Measurements from ENCODE around the gene EGFLAM.

The EGFLAM gene

DNA sequence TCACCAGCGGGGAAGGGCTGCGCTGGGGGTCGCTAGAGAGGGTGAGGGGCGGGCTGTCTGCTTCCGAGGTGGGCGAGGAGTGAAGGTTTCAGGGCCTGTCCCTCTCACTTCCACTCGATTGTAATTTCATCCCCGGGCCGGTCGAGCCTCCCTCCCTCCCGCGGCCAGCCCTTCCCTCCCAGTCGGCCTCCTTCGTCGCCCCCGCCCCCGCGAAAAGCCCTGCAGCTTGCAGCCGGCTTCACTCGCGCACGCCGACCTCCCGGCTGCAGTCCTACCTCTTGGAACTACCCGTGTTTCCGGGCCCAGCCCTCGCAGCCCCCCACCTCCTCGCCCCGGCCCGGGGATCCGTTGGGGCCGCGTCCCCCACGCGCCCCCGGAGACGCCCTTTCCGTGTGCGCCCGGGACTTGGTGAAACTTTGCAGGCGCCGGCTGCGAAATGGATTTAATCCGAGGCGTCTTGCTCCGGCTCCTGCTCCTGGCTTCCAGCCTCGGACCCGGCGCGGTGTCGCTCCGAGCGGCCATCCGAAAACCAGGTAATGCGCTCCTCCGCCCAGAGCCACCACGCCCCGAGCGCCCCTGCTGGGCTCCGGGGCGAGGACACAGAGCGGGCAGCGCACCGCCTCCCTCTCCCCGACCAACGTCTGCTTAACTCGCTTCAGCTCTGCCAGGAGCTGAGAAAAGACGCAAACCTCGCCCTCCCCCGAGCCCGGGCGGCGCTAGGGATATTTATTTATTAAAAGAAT lies at the start of gene EGFLAM:
Gene EGFLAM, plus strand, starts transcription at position 241 of the 743 bp plus-strand sequence. Its CDS starts 196 bp downstream, at position 437.
- no peak for DNase-seq (ENCODE audit: low read depth in 2 of 2)

DNA sequence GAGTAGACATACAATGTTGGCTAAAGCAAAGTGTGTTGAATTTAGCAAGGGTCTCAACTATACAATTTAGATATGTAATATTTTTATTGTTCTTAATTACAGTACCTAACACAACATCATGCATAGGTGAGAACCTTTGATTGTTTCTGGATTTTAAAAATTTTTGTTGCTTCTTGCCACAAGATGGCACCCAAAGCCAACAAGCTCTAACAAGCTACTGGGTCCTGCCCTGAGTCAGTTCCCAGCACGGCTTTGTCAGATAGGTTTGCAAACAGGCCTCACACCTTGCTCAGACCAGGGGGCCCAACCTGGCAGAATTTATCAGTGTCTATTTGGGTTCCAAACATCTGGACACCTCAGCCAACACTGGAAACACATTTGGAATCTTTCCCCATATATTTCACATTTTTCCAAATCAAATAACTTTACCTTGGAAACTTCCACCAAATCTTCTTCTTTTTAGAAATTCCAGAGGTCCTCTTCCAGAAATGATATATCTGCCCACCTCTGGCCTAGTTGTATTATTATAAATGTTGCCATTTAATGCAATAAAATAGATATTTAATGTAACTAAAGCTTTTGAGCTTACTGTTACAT lies 49.5 kb upstream of the EGFLAM start:
- no peak for DNase-seq (ENCODE audit: low read depth in 2 of 2)

DNA sequence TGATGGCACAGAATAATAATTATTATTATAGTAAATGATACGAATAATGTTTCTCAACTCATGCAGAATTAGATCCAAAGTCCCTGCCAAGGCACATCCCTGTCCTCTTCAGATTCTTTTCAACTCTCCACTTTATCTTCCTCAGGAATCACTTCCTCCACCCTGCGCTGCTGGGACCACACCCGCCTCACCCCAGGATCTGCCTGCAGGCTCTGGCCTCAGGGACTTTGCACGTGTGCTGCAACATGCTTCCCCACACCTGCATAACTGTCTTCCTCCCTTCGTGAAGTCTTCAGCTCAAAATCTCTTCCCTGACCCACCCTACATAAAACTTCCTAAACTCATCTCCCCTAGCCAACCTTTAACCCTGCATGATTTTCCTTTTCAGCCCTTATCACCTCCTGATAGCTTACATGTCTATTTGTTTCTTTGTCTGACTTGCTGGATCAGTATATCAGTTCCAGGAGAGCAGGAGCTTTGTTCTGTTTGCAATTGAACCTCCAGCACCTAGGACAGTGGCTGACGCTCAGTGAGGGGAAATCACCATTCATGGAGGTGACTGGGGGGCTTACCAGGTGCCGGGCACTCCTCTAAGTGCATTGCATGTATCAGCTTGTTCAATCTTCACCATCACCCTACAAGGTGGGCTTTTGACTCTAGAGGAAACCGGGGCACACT lies 47.5 kb upstream of the EGFLAM start:
- no peak for DNase-seq (ENCODE audit: low read depth in 2 of 2)

DNA sequence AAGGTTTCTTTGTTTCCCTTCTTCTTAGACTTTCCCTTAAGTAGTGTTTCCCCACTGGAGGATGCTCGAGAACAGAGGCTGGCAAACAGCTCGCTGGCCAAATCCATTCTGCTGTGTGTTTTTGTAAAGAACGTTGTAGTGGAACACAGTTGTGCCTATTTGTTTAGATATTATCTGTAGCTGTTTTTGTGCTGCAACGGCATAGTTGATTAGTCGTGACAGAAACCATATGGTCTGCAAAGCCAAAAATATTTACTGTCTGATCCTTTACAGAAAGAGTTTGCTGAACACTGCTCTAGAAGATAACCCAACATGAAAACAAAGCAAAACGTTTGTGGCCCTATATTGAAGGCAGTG lies 47.0 kb upstream of the EGFLAM start:
- no peak for DNase-seq (ENCODE audit: low read depth in 2 of 2)

DNA sequence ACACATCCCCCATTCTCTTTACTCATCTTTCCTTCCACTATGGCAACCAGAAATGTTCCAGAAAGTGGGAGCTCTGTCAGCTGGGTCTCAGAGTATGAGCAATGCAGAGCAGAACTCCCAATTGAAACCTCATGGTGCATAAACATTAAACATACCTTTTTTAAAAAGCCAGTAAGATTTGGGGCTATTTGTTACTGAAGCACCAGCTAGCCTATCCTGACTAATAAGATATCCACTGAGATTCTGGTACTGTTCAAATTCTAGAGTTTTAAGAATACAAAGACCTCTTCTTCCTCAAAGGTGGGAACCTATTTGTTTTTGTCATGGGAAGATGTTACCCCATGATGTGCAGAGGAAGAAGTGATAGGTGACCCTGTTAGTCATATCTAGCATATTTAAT lies 46.1 kb upstream of the EGFLAM start:
- no peak for DNase-seq (ENCODE audit: low read depth in 2 of 2)

DNA sequence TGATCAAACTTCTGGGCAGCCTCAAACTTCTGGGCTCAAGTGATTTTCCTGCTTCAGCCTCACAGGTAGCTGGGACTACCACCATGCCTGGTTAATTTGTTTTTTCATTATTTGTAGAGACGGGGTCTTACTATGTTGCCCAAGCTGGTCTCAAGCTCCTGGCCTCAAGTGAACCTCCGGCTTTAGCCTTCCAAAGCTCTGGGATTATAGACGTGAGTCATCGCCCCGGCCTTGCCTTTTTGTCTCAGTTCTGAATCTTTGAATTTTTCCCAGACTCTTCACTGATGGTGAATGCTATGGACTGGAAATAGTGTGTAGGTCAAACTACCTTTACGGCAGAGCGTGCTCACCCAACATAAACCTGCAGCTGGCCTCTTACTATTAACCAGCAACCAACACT lies 32.3 kb upstream of the EGFLAM start:
- DNase-seq (ENCODE audit: low read depth in 2 of 2): no peak

DNA sequence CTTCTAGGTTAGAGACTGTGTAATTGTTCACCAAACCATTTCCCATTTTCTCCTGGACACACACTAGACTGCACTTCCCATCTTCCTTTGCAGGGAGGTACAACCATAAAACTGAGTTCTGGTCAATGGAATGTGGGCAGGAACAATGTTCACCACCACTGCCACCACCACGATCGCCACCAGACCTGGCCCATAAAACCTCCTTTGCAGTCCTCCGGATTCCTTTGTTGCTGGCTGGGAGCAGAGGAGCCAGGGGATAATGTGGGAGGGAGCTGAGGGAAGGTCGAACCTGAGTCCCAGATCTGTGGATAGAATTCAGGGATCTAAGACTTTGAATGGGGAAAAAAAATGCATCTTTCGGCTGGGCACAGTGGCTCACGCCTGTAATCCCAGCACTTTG lies 29.4 kb upstream of the EGFLAM start:
- DNase-seq (ENCODE audit: low read depth in 2 of 2): no peak

DNA sequence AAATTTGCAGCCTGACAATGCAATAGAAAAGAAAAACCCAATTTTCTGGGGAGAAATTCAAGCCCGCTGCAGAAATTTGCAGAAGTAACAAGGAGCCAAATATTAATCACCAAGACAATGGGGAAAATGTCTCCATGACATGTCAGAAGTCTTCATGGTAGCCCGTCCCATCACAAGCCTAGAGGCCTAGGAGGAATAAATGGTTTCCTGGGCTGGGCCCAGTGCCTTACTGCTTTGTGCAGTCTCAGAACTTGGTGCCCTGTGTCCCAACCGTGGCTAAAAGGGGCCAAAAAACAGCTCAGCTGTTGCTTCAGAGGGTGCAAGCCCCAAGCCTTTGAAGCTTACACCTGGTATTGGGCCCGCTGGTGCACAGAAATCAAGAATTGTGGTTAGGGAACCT lies 23.6 kb upstream of the EGFLAM start:
- DNase-seq (ENCODE audit: low read depth in 2 of 2): no peak

DNA sequence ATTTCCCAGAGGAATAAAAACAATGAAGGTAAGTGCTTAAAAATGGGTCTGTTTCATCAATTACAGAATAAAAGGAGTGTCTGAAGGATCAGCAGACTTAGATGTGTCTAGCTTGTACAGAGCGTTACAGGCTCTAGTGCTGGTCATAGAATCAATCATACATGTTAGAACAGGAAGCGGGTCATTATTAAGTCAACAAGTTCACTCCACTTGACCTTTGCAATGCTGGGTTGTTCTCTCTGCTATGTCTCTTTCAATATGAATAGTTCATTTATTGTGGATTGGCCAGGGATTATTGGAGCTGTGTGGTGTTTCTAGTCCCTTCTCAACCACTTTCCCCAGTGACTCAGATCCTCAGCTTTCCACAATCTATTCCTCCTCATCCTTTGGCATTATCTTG lies 20.7 kb upstream of the EGFLAM start:
- no peak for DNase-seq (ENCODE audit: low read depth in 2 of 2)

DNA sequence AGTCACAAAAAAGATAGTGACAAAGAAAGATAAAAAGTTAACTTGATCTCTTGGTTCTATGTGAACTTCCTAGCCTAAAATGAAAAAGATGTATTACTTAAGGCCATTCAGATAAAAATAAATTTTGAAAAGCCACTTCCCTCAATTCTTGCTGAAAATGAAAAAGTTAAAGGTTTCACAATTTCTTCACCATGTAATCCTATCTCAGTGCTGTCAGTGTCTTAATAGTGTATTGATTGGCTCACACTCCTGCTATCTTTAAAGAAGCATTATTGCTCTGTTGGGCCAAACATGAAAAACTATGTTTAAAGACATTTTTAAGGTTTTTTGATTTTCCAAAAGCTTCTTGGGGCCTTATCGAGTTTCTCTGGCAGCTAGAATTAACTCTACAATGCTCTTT lies 18.1 kb upstream of the EGFLAM start:
- no peak for DNase-seq (ENCODE audit: low read depth in 2 of 2)

DNA sequence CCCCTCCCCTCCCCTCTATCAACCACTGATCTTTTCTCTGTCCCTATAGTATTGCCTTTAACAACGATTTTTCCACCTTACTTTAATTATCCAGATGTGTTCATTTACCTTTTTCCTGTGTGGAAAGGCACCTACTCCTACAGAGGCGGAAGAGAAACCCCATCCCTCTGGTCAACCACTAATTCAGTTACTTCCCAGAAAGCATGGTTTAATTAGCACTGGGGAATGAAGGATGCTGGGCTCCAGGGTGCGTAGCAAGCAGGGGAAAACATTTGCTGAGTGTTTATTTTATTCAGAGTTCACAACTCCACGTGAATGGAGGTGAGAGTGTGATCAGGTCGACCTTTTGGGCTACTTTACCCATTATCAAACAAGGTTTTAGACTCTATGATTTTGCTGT lies 16.7 kb upstream of the EGFLAM start:
- no peak for DNase-seq (ENCODE audit: low read depth in 2 of 2)

DNA sequence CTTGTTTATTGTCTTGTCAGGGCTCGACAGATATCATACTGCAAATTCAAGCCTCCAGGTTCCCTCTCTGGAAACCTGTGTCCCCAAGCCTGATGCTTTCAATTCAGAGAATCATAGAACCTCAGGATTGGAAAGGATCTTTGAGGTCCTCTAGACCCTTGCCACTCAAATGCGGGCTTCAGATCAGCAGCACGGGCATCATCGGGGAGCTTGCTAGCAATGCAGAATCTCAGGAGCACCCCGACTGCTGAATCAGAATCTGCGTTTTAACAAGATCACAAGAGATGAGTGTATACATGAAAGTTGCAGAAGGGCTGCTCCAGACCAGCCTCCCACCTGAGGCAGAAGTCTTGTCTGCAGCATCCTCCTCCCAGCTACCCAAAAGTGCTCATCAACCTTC lies 13.1 kb upstream of the EGFLAM start:
- no peak for DNase-seq (ENCODE audit: low read depth in 2 of 2)

DNA sequence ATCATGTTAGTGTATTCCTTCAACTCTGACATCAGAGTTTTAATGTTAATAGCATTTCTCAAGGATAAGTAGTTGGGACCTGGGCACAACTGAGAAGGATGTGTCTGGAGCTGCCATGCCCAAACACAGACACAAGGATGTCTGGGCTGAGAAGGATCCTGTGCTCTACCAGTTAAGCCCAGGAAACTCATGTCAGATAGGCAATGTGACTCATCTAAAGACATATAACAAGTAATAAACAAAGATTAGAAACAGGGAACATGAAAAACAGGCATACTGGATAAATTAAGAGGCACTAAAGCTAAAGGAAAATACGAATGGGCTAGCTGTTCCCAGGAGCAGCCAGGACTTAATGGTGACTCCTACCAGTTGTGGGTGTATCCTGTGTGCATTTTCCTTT lies 9.1 kb upstream of the EGFLAM start:
- no peak for DNase-seq (ENCODE audit: low read depth in 2 of 2)

DNA sequence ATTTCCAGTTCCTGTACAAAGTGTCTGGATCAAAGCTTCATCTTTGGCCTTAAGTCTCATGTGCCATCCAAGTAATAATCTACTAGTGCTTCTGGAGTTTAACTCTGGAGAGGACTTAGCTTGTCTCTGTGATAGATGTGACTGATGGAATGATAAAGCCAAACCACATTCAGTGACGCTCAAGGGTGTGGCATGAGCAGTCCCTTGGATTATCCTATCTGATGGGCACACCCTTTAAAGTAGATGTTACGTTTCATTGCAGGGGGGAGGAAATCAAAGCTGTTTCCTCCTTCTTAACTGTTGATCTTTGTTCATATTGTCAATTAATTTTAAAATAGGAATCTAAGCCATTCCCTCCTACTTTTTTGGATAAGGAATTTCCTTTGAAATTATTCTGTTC lies 8.5 kb upstream of the EGFLAM start:
- DNase-seq (ENCODE audit: low read depth in 2 of 2): no peak

DNA sequence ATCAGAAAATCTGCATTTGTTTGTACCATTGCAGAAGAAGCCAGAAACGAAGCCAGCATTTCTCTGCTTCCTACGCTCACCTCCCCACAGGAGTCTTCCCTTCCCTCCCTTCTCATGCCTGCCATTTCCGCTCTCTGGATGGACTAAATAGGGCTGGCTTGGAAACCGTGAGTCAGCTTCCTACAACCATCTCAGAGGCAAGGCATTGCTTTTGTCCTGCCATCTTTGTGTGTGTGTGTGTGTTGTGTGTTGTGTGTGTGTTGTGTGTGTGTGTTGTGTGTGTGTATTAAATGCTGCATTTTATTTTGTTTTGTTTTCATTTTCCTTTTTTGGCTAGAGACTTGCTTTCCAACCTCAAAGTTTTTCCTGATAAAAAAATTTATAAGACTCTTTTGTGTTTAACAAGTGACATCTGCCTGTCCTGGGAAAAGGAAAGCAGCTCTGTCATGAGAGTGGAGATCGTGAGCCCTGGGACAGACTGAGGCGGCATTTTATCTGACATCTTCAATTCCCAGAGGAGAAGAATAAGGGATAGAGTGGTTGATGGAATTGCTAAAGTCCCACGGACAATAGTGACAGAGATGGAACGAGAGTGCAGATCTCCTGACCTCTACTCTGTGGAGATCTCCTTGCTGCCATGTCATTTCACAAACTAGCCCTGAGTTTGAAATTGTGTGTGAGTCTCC lies 7.5 kb upstream of the EGFLAM start:
- no peak for DNase-seq (ENCODE audit: low read depth in 2 of 2)

DNA sequence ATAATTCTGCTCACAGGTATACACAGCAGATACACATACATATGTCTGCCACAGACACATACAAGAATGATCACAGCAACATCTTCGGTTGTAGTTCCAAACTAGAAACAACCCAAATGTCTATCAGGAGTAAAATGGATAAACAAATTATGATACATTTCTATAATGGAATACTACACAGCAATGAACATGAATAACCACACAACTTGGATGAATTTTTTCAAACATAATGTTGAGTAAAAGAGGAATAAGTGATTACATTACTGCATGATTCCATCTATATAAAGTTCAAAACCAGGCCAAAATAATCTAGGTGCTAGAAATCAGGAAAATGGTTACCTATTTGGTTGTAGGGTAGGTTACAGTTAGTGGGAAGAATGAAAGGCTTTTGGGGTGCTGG lies 4.6 kb upstream of the EGFLAM start:
- no peak for DNase-seq (ENCODE audit: low read depth in 2 of 2)

DNA sequence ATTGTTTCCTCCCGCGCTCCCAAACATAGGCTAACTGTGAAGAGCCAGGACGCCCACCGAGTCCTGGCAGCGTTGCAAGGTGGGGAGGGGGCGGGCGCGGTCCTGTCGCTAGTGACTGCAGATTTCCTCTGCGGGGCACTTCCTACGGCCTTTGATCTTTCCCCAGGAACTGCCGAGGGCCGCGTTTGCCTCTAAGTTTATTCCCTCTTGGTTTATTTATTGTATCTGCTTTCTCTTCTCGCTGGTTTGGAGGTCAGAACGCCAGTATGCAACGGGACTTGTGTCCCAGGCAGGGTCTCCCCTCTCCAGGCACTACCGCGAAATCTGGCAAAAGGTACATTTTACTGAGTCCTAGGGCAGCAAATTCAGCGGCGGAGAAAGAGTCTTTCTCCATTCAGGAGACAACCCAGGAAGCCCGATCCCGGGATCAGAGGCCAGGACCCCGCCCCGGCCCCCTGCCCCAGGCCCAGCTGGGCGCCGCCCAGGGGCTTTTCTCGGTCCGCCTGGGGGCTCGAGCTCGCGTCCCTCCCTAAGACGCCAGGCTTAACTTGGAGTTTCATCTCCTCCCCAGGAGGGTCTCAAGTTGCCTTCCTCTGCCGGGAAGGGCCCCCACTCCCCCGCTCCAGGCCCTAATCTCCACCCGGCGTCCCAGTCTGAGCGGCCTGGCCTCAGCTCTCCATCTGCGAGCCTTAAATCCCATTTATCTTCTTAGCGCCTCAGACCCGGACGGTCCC lies 884 bp upstream of the EGFLAM start:
- no peak for DNase-seq (ENCODE audit: low read depth in 2 of 2)

DNA sequence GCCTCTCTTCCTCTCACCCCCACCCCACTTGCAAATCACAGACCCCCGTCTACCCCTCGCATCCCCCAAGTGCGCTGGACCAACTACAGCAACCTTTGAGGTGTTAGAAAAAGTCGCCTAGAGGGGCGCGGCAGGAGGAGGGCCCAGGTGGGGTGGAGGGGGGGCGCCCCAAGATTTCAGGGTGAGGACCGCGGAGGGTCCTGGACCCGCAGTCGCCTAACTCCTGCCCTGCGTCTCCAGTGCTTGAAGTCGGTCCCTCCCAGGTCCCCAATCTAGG lies 379 bp upstream of the EGFLAM start:
- no peak for DNase-seq (ENCODE audit: low read depth in 2 of 2)

DNA sequence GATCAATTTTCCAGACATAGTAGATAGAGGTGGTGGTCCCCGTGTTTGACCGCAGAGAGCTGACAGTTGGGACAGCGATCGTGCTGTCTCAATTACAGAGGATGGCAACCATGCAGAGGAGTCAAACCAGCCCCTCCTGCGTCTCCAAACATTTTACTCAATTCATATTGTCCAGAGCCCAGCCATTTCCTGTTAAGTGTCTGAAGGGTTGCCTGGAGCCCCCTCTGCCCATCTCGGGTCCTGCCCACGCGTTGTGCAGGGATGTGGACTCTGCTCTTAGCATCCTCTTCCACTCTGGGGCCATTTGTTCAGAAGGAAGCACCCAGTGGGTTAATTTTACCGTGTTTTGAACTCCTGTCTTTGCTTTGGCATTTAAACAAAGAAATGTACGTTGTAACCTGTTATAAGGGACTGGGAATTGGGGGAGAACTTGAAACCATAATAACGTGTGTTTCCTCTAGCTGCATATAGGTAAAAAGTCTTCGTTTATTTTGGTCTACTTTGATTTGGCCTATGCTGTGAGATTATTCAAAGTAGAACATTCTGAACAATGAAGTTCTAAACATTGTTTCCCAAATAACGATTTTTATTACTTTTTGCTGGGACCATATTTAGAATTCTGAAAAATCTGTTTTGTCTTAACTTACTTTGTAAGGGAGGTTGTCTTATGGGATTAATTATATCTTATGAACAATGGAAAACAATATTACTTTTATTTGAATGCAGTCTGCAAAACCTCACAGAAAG lies 876 bp downstream of the EGFLAM start:
- DNase-seq (ENCODE audit: low read depth in 2 of 2): no peak

DNA sequence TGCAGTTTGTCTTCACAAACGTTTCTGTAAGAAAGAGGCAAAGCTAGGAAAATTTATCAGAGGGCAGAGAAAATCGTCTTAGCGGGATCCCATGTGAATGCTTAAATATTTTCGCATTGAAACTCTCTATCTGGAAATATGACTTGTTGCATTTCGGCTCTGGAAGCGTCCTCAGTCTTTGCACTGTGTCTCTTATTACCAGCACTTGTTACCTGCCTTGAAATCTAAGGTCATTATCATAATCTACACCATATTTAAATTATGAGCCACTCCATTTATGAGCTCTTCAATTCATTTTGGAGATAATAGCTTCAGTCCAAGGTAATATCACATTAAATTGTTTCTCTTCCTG lies 1.4 kb downstream of the EGFLAM start:
- no peak for DNase-seq (ENCODE audit: low read depth in 2 of 2)

DNA sequence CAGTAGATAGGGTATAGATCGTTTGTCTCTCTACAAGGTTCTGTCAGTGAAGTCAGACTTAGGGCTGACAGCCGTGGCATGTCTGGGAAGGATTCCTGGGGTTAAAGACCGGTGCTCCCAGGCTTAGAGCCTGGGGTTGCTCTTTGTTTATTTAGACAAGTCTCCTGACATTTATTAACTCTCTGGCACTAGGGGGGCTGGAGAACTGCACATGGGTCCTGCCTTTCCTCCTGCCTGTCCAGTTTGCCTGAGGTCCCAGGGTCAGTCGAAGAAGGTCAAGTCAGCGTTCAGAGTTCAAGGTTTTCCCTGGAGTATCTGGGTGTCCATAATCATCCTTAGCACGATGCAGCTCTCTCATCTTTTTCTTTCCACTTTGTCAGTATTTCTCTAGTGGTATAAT lies 5.6 kb downstream of the EGFLAM start:
- no peak for DNase-seq (ENCODE audit: low read depth in 2 of 2)
